Measurements from ENCODE around the gene SLC22A3. TPM values are rescaled to one million over a fixed set of nuclear protein-coding genes. Genes with fewer than 3 reads are reported as not detected.

Gene SLC22A3
- total RNA-seq, 1 donor from 2014 or later: 0.13 TPM

DNA sequence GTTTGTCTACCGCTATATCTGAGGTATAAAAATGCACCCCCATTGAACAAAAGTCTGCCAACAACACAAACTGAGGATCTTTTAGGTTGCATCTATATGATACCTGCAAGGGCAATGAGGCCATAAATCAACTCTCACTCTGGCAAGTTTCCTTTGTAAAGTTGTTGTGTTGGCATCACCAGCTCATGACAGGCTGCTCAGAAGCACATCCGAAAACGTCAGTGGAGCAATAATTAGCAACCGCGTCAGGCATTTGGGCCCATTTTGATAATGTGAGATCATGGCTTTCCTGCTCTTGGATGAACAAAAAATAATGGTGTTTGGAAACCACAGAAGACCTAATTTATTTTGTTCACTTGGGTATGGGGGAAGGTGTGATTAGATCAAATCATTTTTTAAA lies 12.0 kb upstream of the SLC22A3 start:
- no peak for DNase-seq (ENCODE audit: low read depth, low spot score)

DNA sequence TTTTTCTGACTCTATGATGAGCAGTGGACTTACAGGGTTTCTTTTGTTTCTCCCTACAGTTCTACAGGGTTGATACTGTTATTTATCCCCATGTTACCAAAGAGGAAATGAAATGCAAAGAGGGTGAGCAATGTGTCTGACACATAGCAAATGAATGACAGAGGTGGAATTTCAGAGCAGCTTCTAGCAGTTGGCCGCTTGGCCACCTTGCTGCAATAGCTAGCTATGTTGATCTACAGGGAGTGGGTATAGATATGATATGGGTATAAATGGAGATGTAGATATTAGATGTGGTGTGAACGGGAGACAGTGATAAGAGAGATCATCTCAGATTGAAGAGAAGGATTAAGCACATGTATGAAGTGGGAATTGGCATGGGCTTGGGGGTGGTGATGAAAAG lies 10.9 kb upstream of the SLC22A3 start:
- DNase-seq (ENCODE audit: low read depth, low spot score): no peak

DNA sequence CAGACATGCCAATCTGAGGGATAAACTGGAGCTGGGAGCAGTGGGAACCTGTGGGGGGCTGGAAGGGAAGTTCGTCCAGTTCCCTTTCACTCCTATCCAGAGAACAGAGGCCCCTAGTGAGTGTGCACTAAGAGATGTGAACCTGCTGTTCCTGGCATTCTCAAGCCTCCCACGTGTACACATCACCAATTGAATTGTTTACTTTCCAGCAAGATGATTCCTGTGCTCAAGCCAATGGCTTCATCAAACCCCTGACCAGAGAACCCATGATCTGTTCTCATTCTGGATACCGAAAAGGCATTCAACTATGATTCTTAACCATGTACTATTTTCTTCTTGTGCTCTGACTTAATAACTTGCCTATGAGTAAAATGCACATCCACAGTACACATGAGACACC lies 10.2 kb upstream of the SLC22A3 start:
- DNase-seq (ENCODE audit: low read depth, low spot score): no peak

DNA sequence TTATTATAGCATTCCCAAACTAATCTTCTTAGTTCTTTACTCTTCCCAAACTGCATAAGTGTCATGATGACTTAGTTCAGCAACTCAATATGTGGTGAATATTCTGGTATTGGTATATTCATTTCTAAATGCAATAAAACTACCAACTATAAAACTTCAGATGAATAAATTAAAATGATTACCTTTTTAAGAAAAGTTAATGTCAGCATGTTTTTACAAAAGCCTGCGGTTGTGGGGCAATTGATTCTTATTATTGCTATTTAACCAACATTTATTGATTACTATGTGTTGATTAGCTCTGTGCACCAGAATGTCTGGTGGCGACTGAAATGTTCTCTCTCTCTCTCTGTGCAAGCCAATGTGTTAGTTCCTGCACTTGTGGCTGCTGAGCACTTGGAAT lies 5.0 kb upstream of the SLC22A3 start:
- no peak for DNase-seq (ENCODE audit: low read depth, low spot score)

DNA sequence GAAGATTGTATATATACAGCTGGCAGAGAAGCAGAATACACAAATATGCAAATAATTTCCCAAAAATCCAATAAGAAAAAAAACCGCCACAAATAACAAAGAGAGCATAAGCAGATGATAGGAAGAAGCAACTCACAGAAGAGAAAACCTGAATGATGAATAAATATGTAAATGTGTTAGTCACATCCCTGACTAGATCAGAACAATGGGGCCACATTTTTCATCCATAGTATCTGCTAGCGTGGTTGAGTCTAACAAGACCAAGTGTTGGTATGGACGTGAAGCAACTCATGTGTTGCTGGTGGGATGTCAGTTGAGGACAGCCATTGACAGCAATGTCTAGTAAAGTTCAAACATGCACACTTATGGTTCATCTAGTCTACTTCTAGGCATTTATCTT lies 3.9 kb upstream of the SLC22A3 start:
- no peak for DNase-seq (ENCODE audit: low read depth, low spot score)

DNA sequence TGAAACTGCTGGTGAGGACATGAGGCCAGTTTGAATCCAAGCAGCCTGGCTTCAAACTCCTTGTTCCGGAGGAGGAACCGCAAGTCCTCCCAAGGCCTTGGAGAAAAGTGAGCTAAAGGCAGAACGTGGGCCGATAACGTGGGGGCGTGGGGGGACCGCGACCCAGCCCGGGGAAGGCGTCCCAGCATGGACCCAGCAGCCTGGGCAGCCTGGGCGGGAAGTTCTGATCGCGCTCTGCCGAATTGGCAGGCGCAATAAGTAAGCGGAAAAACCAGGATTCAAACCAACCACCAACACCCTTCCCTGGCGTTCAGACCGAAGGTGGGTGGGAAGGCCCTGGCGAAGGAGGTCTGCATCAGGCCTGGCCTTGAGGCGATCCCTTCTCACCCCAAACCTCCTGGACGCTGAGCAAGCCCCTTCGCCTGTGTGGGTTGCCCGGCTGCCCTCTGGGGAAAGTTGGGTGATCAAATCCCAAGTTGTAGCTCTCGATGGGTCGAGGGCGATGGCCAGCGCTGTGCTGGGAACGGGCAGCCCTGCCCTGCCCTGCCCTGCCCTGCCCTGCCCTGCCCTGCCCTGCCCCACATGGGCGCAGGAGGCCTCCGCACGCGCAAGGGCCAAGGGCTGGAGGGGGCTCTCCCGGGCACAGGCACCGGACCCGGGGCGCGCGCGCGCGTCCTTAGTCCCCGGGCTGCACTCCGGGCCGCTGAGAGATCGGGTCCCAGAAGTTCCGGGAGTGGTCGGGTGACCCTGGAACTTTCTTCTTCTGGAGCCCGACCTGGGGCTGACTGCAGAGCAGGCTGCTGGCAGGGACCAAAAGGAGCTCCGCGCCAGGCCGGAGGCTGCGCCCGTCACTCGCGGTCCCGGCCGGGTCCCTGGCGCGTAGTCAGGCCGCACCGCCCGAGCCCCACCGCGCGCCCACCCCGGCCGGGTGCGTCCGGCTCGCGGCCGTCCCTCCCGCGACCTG lies 637 bp upstream of the SLC22A3 start:
- no peak for DNase-seq (ENCODE audit: low read depth, low spot score)

DNA sequence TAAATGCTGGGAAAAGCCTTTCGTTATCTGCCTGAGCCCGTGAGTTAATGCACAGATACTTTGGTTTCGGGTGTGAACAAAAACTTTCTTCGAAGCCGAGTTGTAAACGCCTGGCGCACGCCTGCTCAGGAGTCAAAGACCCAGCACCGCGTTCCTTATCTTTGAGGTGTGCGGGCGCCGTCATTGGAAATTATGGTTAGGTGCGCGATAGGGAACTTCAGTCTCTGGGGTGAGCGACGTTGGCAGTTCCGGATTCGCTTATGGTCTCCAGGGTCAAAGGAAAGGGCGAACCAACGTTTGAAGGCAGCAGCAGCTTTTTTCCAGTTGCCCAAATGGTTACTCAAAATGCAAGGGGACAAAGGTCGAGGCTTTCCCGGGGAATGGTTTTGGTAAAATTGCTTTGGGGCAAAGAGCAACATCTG lies 853 bp downstream of the SLC22A3 start:
- DNase-seq (ENCODE audit: low read depth, low spot score): no peak

DNA sequence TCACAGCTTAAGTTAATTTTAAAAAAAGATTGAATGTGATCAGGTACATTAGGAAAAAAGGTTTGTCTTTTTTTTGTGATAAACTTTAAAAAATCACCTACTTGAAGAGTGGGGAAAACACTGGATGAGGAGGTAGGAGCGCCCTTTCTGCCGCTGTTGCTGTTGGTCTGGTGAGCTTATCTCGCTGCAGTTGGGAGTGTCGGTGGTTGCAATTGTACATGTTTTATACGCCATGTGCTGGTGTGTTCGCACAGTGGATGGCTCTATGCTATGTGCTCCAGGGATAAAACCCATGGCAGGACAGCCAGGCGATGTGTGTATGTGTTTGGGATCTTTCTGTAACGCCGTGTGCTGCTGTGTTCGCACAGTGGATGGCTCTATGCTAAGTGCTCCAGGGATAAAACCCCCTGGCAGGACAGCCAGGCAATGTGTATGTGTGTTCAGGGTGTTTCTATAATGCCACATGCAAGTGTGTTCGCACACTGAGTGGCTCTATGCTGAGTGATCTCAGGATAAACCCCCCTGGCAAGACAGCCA lies 1.7 kb downstream of the SLC22A3 start:
- DNase-seq (ENCODE audit: low read depth, low spot score): no peak

DNA sequence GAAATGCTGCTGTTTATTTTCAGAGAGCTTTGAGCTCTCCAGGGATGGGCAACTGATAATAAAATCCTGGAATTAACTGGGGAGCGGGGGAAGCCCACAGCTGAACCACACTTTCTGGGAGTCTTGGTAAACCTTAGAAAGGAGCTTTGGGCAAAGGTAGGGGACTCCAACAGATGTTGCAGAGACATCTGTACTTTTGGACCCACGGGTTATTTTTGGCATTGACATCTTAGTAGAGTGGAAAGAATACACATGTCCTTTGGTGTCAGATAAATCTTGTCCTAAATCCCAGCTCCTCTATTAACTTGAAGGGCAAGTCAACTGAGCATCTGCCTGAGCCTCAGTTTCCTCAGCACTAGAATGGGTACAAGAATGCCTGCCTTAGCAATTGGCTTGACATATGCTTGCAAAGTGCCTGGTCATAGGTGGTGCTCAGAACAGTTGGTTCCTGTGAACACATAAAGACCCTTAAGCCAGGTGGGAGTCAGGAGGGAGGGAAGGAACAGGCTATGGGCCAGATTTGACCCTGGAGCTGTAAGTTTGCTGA lies 5.8 kb downstream of the SLC22A3 start:
- no peak for DNase-seq (ENCODE audit: low read depth, low spot score)

DNA sequence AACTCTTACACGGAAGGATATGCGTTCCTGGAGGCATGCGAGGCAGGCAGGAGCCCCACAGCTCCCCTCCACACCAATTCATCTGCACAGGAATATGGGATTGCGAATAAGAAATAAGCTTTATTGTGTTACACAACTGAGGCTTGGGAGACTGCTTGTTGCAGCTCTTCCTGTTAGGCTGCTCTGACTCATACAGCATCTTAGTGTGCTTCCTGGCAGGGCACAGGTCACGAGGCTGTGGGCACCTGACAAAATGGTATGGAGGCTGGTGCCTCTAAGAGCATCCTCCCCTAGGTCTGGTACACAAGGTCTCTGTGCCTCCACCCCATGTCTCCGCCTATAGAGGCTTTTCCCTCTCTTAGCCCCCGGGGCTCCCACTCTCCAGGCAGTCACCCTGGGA lies 6.8 kb downstream of the SLC22A3 start:
- peak; percentile 5 for DNase-seq (ENCODE audit: low read depth, low spot score)

DNA sequence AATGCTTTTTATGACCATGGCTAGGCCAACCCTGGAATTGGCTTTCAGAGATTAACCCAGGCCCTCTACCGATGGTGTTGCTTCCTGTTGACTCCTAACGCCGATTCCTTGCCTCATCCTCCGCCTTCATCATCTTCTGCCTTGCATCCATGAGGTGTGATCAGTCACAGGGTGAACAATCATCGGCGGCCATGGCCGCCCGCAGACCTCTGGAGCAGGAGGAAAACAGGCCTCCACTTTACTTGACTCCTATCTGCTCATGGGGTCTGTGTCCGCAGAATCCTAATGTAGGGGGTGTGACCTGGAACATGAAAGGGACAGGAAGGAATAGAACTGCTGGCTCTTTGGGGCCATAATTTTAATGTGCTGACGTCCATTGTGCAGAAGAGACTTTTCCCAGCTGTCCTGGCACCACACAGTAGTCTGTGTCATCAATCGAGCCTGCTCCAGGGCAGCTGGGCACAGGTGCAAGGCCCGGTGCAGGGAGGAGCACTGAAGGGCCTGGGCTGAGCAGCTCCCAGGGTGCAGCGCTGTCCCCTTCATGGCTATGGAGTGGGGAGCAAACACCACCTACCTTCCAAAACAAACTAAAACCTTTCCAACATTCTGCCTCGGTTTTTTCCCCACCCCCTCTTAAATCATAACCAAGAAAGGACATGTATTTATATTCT lies 8.0 kb downstream of the SLC22A3 start:
- DNase-seq (ENCODE audit: low read depth, low spot score): no peak

DNA sequence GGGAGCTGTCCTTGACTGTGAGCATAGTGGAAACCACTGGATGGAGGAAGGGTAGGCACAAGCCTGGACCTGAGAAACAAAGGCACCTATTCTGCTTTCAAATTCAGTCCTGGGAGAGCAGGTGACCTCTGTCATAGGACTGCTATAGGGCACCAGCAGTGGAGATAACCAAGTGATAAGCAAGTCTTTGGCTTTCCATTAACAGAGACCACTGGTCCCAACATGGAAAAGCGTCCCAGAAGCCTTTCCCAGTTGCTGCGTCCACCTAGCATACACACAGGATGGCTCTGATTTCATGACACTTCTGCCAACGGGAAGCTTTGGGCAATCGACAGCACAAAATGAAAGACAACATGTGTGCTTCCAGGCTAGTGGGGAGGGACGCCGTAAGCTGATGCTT lies 8.9 kb downstream of the SLC22A3 start:
- no peak for DNase-seq (ENCODE audit: low read depth, low spot score)

DNA sequence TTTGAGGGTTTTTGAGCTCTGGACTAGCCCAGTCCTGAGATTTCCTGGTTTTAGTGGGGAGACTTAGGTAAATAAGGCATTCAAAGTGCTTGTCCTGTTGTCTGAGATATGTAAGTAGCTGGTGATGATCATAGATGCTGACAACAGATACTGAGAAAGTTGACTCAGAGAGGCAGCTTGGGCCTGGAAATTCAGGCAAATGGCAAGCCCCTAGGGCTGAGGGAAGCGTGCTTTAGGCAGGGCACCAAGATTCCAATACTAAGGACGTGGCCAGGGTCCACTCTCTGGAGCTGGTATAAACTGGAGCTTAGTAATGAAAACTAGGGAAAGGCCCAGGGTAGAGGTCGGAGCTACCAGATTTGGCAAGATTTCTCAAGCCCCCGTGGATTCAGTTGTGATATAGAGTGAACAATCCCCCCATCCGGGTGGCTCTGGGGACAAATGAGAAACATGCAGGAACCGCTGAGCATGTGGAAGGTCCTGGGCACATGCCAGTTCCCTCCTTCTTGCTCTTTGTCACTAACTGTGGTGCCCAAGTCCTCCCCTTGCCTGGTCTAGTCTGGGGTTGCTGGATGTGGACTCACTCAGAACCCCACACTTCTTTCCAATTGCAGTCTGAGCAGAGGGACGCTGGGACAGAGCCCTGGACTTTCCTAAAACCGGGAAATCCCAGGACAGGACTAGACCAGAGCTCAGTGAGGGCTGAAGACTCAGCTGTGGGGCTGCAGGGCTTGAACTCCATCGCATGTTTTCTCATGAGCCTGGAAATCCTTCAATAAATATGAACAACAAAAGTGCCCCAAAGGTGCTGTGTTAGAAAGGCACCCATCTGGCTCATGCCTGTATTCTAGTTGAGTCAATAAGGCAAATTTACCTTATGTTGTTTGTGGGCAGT lies 10.3 kb downstream of the SLC22A3 start:
- no peak for DNase-seq (ENCODE audit: low read depth, low spot score)

DNA sequence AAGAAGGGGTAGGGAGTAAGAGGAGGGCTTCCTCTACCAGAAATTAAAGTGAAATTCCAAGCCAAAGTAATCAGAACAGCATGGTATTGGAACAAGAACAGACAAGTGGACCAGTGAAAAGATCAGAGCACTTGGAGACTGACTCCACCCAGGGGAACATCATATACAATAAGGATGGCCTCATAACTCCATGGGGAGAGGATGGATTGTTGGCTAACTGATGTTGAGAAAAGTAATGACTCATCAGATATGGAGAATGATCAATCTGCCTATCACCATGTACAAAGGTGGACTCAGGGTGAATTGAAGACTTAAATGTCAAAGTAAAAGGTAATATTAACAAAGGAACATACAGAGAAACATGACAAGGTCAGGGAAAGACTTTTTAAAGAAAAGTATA lies 12.8 kb downstream of the SLC22A3 start:
- DNase-seq (ENCODE audit: low read depth, low spot score): no peak

DNA sequence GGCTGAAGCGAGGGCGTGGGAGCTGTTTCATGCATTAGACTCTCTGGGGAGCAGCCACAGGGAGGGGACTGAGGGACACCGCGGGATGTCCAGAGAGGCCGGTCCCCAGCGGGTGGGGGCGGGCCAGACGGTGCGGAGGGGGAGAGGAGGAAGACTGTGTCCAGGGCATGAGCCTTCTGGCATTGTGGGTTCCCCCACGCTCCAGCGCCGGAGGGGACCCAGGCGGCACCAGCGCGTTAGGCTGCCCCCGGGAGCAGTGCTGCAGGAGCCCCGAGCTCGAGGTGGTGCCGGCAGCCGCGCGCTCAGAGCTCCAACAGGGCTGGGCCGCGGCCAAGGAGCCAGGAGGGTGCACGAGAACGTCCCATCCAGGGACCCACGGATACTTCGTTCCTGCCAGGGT lies 14.4 kb downstream of the SLC22A3 start:
- no peak for DNase-seq (ENCODE audit: low read depth, low spot score)

DNA sequence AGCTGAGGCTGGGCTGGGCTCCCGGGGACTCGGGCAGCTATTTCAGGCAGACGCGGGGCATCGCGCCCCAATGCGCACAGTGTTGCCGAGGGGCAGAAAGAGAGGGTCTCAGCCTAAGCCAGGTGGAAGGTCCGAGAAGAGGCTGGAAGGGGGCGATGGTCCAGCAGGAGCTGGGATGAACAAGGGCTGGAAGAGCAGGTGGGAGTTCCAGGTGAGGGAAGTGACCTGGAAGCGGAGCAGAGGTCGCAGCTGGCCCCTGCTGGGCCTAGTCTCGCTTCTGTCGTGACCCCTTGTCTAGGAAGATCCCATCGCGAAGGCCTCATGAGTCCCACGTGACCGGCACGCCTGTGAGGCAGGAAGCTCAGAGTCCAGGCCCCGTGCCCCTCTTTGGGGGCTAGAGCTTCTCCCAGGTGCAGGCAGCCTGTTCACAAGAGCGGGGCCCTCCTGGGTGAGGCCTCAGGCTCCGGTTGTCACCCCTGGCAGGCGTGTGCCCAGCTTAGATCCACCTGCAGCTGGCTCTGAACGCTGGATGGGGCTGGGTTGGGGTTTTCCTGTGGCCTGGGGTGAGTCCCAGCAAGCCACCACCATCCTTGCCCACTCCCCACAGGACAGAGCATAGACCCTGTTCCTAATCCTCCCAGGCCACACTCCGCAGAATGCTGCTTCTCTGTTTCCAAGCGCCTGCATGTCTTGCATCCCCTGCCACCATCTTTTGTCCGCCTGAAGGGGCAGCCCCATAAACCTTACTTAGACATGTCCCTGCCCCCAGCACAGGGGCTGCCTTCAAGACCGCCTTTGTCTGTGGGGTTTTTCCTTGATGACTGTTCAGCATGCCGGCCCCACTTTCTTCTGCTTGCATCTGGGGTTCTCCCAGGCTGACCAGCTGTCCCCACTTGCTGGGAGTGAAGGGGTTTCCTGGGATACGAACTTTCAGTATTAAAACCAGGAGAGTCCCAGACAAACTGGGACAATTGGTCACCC lies 15.1 kb downstream of the SLC22A3 start:
- DNase-seq (ENCODE audit: low read depth, low spot score): no peak

DNA sequence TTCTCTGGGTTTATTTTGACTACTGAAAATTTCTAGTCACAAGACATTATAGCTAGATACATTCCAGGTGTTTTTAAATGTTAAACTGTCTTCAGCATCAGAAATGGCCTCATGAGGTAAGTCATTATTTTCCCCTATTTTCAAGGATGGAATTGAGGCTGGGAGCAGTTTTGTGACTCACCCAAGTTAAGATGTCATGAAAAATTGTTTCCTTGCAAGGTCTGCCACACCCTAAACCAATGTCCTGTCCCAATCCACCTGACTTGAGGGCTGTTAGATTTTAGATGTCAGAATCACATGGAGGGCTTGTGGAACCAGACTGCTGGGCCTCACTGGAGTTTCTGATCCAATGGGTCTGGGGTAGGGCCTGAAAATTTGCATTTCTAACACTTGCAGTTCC lies 16.9 kb downstream of the SLC22A3 start:
- no peak for DNase-seq (ENCODE audit: low read depth, low spot score)

DNA sequence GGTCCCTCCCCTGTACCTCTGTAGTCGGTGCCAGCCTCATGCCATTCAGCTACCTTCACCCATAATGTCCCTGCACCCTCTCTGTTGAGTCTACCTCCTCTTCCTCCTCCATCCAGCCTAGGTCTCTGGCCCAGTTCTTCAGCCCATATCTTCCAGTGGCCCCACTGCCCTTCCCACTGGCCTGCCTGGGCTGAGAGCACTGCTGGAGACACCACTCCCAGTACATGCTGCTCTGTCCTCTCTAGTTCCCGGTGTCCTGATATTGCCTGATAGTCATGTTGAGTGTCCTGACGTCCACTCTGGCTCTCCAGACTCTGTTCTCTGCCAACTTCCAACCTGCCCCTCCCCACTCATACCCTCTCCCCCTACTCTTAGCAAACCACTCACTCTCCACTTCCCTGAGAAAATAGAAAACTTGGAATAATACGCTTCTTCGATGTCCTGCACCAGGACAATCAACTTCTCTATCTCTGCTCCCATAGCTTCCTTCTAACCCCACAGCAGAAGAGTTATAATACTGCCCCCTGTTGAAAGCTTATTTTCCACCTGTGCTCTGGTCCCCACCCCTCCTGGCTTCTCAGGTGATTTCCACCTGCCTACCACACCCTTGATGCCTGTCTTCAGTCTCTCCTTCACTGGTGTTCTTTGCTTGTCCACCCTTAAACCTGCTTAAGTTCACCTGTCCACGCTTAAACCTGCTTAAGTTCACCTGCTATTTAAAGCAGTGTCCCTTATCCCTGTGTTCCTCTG lies 19.8 kb downstream of the SLC22A3 start:
- no peak for DNase-seq (ENCODE audit: low read depth, low spot score)

DNA sequence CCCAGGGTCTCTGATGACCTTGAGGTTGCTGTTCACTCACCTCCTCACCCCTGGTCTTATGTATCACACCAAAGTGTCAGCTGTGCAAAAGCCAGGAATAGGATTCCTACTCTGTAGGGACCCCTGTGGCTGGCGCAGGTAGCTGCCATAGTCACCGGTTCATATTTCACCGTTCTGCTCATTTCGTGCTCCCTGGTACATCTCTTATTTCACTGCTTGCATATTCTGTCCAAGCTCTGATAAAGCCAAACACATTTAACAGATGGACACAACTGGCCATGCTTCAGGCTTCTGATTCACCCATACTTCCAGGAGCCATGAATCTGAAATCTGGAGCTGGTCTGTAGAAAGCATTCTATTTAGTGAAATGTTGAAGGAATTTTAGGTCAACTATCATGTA lies 20.5 kb downstream of the SLC22A3 start:
- no peak for DNase-seq (ENCODE audit: low read depth, low spot score)

All from pulmonary artery endothelial cell (primary cell).